ENCODE measurements around the gene EBP. TPM values are rescaled to one million over a fixed set of nuclear protein-coding genes. Genes with fewer than 3 reads are reported as not detected.

The EBP gene
- total and polyA plus RNA-seq, 9 of the 15 experiments (the other 6 are each of a cell fraction or from before 2014, with no cell fraction given) = 228 to 987 (median 274) TPM

GRCh38 chrX:48560681-48561080 lies 39.1 kb downstream of the EBP start:
- H3K4me1 ChIP-seq (replicated peaks in 1 of 2; ENCODE audit: control insufficient read depth in 2 of 2, insufficient read depth in 2 of 2, low read length in 2 of 2) = no peaks in the 10 kb centered on the region; a peak in 1 of 5 replicates
- FAIRE-seq = no peak
- intact Hi-C loops (cut with micrococcal nuclease) = no loop called here
- H3K79me2 ChIP-seq (ENCODE audit: control insufficient read depth, insufficient read depth, low read length) = no peaks in the 10 kb centered on the region
- 99% methylated on average over 7 of the region's 12 CpGs for WGBS (ENCODE audit: insufficient coverage, low coverage, missing lambda C conversion rate)
- H4K20me1 ChIP-seq (replicated peaks; ENCODE audit: control insufficient read depth, insufficient read depth, low read length) = no peaks in the 10 kb centered on the region; the same call in 1 of the 2 replicates
- H3K27ac ChIP-seq (ENCODE audit: extremely low read depth, low read depth, low read length) = no peak overlapping the region
- in situ Hi-C loops (cut with MboI) = no loop called here
- ATAC-seq = no peak
- BruUV-seq (replicated peaks) = no TSS peak
- TF ChIP-seq ZNF449 (CRISPR knock-in tag; IDR thresholded peaks at IDR 0.05) (no peak), HSF4 (CRISPR knock-in tag; IDR thresholded peaks at IDR 0.05; ENCODE audit: borderline replicate concordance) (no peak)
- no peaks in the 10 kb centered on the region for H3K9me1 ChIP-seq (ENCODE audit: control insufficient read depth, insufficient read depth, low read length)
- no peaks in the 10 kb centered on the region for H3K27me3 ChIP-seq (ENCODE audit: control insufficient read depth in 2 of 2, insufficient read depth in 2 of 2, low read length in 2 of 2)
- no peaks in the 10 kb centered on the region for H3K9me3 ChIP-seq (replicated peaks; ENCODE audit: control insufficient read depth, insufficient read depth, low read depth, low read length)
- H3K9ac ChIP-seq (ENCODE audit: insufficient read depth in 1 of 2, low read depth in 2 of 2, low read length in 2 of 2) = no peak overlapping the region; a peak in 1 of 4 replicates
- no peak overlapping the region for H2AFZ ChIP-seq (ENCODE audit: low read depth, low read length)
- no peak overlapping the region for H3K4me3 ChIP-seq
- ChIA-PET CTCF (ENCODE audit: low intra/inter-chr PET ratio) (no interaction called here), POLR2A (no interaction called here)
- H3K4me2 ChIP-seq (ENCODE audit: insufficient read depth, low read length) = no peak overlapping the region
- peaks cover 37% of the 10 kb centered on the region; the same call in 2 of the 3 replicates for H3K36me3 ChIP-seq (ENCODE audit: control insufficient read depth, insufficient read depth, low read length)
- no peak for DNase-seq (ENCODE audit: extremely low read depth in 1 of 4, low spot score in 3 of 4)

DNA sequence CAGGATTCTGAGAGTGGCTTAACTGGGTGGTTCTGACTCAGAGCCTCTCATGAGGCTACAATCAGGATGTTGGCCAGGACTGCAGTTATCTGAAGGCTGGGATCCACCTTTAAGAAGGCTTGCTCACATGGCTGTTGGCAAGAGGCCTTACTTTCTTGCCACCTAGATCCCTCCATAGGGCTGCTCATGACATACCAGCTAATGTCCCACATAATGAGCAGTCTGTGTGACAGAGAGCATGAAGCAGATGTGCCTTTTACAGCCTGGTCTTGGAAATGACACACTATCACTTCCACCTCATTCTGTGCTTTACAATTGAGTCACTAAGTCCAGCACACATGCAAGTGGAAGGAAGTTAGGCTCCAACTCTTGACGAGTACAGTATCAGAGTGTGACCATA lies 48.4 kb downstream of the EBP start:
- Histone ChIP-seq H3K9me3 (replicated peaks; ENCODE audit: control insufficient read depth, insufficient read depth, low read depth, low read length) (no peaks in the 10 kb centered on the region), H3K36me3 (ENCODE audit: control insufficient read depth, insufficient read depth, low read length) (peaks cover 1% of the 10 kb centered on the region; the same call in 2 of the 3 replicates), H3K4me1 (replicated peaks in 1 of 2; ENCODE audit: control insufficient read depth in 2 of 2, insufficient read depth in 2 of 2, low read length in 2 of 2) (peaks cover 0 to 3% of the 10 kb centered on the region in 2 experiments; a peak in 3 of 5 replicates), H2AFZ (ENCODE audit: low read depth, low read length) (no peak overlapping the region), H4K20me1 (replicated peaks; ENCODE audit: control insufficient read depth, insufficient read depth, low read length) (peaks cover under 1% of the 10 kb centered on the region; the same call in 1 of the 2 replicates), H3K79me2 (ENCODE audit: control insufficient read depth, insufficient read depth, low read length) (peaks cover 7% of the 10 kb centered on the region), H3K27me3 (ENCODE audit: control insufficient read depth in 2 of 2, insufficient read depth in 2 of 2, low read length in 2 of 2) (no peaks in the 10 kb centered on the region), H3K4me2 (ENCODE audit: insufficient read depth, low read length) (no peak overlapping the region), H3K9ac (ENCODE audit: insufficient read depth in 1 of 2, low read depth in 2 of 2, low read length in 2 of 2) (no peak overlapping the region), H3K27ac (ENCODE audit: extremely low read depth, low read depth, low read length) (no peak overlapping the region; the same call in 2 of the 3 replicates), H3K4me3 (no peak overlapping the region), H3K9me1 (ENCODE audit: control insufficient read depth, insufficient read depth, low read length) (no peaks in the 10 kb centered on the region)
- POLR2A ChIA-PET = no interaction called here
- ATAC-seq = no peak
- in situ Hi-C loops (cut with MboI) (no loop called here), intact Hi-C loops (cut with micrococcal nuclease) (loop anchor here (10.0 kb wide), 1 partner anchor 45 kb away; the partner anchor contains the start of gene EBP)
- CTCF ChIA-PET (ENCODE audit: low intra/inter-chr PET ratio) = no interaction called here
- BruUV-seq (replicated peaks) = no TSS peak
- WGBS (ENCODE audit: insufficient coverage, low coverage, missing lambda C conversion rate) = 33% methylated on average over 1 of the region's 1 CpG
- no peak for FAIRE-seq
- DNase-seq (ENCODE audit: extremely low read depth in 1 of 4, low spot score in 3 of 4) = no peak
- TF ChIP-seq, protein P1, sequence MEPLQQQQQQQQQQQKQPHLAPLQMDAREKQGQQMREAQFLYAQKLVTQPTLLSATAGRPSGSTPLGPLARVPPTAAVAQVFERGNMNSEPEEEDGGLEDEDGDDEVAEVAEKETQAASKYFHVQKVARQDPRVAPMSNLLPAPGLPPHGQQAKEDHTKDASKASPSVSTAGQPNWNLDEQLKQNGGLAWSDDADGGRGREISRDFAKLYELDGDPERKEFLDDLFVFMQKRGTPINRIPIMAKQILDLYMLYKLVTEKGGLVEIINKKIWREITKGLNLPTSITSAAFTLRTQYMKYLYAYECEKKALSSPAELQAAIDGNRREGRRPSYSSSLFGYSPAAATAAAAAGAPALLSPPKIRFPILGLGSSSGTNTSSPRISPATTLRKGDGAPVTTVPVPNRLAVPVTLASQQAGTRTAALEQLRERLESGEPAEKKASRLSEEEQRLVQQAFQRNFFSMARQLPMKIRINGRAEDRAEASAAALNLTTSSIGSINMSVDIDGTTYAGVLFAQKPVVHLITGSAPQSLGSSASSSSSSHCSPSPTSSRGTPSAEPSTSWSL (CRISPR knock-in tag; IDR thresholded peaks at IDR 0.05; ENCODE audit: borderline replicate concordance) = no peak
- TF ChIP-seq ETV5 (CRISPR knock-in tag; IDR thresholded peaks at IDR 0.05; ENCODE audit: low read depth) = no peak
- TF ChIP-seq MNT (conservative IDR thresholded peaks at IDR 0.05) = no peak
- TF ChIP-seq RFX1 (IDR thresholded peaks at IDR 0.05) = no peak
- TF ChIP-seq ZNF134 (CRISPR knock-in tag; conservative IDR thresholded peaks at IDR 0.05) = no peak
- no peak for TF ChIP-seq TCF7 (IDR thresholded peaks at IDR 0.05; ENCODE audit: borderline replicate concordance)
- no peak for TF ChIP-seq XRCC3 (IDR thresholded peaks at IDR 0.05)
- no peak for TF ChIP-seq RAD21 (CRISPR knock-in tag; conservative IDR thresholded peaks at IDR 0.05 in 1 of 2, IDR thresholded peaks at IDR 0.05 in 1 of 2)
- TF ChIP-seq GTF2A2 (tag; IDR thresholded peaks at IDR 0.05) = no peak
- TF ChIP-seq TRIM24 (IDR thresholded peaks at IDR 0.05) = no peak
